HepG2 (cell line): ENCODE results near the gene RXFP1. TPM values are rescaled to one million over a fixed set of nuclear protein-coding genes. Genes with fewer than 3 reads are reported as not detected.

Source experiments
- ATAC-seq: fragments of 200-7000 bp; cut with Tn5 transposase; 3 replicates; pipeline ENCODE4 v1.9.1; 2020; ENCODE audit warnings: mild to moderate bottlenecking, moderate library complexity
- BruUV-seq: library from RNA; stranded (reverse); fragments of 400-500 nt; replicated peaks from 2 replicates; lab custom pipeline; 2021; lab: Mats Ljungman, UMichigan
- CTCF ChIA-PET: fragments of 300-600 bp; formaldehyde crosslinking; extraction: SDS; loops from one replicate; lab custom pipeline; 2021; ENCODE audit warnings: low total read pairs, inconsistent platforms, low intra/inter-chr PET ratio; lab: Yijun Ruan, JAX
- POLR2A ChIA-PET: fragments of 350-600 bp; sonication (Branson Sonifier 250); formaldehyde crosslinking; loops from one replicate; lab custom pipeline; 2020; ENCODE audit warnings: antibody characterized with exemption, inconsistent platforms; lab: Yijun Ruan, JAX
- DNase-seq: peaks from one replicate; pipeline ENCODE4 v3.0.0-alpha.2; 2015; ENCODE audit warnings: low spot score
- FAIRE-seq: peaks from 3 replicates; lab custom pipeline; 2011; peaks lifted over from hg19 to GRCh38; lab: Jason Lieb, UNC
- H2AFZ ChIP-seq: one replicate; pipeline ENCODE4 v1.6.1; 2011; ENCODE audit warnings: low read length, inconsistent platforms
- H3K27ac ChIP-seq: fragments of 300-600 bp; 3 replicates; pipeline ENCODE4 v1.8.0; 2011; ENCODE audit warnings: mixed run types, mild to moderate bottlenecking, mixed read lengths, low read length, inconsistent platforms; ENCODE audit not compliant: insufficient read depth; ENCODE audit errors: extremely low read length
- H3K27me3 ChIP-seq, 2 experiments: fragments of 200-600 bp in 1 of 2; 2 replicates in 1 of 2; 3 replicates in 1 of 2; pipeline versions ENCODE4 v1.6.0 to v1.8.0; 2011; ENCODE audit warnings: low read length in 2 of 2, mild to moderate bottlenecking in 2 of 2, moderate library complexity in 2 of 2, inconsistent platforms in 1 of 2; ENCODE audit not compliant: insufficient read depth in 2 of 2, control insufficient read depth in 1 of 2
- H3K36me3 ChIP-seq, 2 experiments: fragments of 200-600 bp in 1 of 2; replicated peaks in 1 of 2; 2 replicates in 1 of 2; 3 replicates in 1 of 2; pipeline versions ENCODE4 v1.5.1 to v1.8.0; 2011; ENCODE audit warnings: low read length in 2 of 2, inconsistent platforms in 1 of 2; ENCODE audit not compliant: insufficient read depth in 2 of 2, control insufficient read depth in 1 of 2
- H3K4me1 ChIP-seq: 2 replicates; pipeline ENCODE4 v1.5.1; 2012; ENCODE audit warnings: low read length, inconsistent platforms; ENCODE audit not compliant: insufficient read depth
- H3K4me2 ChIP-seq: 2 replicates; pipeline ENCODE4 v1.6.0; 2011; ENCODE audit warnings: low read depth, low read length, inconsistent platforms
- H3K4me3 ChIP-seq, 3 experiments: fragments of 200-600 bp in 1 of 3; sonication (generic), shearing (Covaris generic) in 1 of 3; replicated peaks in 1 of 3; 2 replicates each; pipeline ENCODE4 v1.5.1; 2011 to 2016; ENCODE audit warnings: low read length in 3 of 3, inconsistent platforms in 2 of 3, low read depth in 2 of 3, mild to moderate bottlenecking in 2 of 3, control low read depth in 1 of 3, mixed read lengths in 1 of 3; ENCODE audit not compliant: insufficient read depth in 1 of 3
- H3K79me2 ChIP-seq: one replicate; pipeline ENCODE4 v1.6.1; 2011; ENCODE audit warnings: low read length, inconsistent platforms; ENCODE audit not compliant: insufficient read depth
- H3K9ac ChIP-seq: 2 replicates; pipeline ENCODE4 v1.6.0; 2011; ENCODE audit warnings: mild to moderate bottlenecking, low read depth, low read length, inconsistent platforms; ENCODE audit not compliant: insufficient read depth
- H3K9me3 ChIP-seq: 2 replicates; pipeline ENCODE4 v1.5.1; 2012; ENCODE audit warnings: mild to moderate bottlenecking, low read length
- H4K20me1 ChIP-seq: 2 replicates; pipeline ENCODE4 v1.6.0; 2011; ENCODE audit warnings: inconsistent platforms, mild to moderate bottlenecking, low read length, moderate library complexity; ENCODE audit not compliant: insufficient read depth
- ARID2 ChIP-seq: sonication (generic); formaldehyde crosslinking; IDR thresholded peaks from 2 replicates; pipeline ENCODE4 v1.8.1; 2022; ENCODE audit warnings: mild to moderate bottlenecking, missing genetic modification reagents, borderline replicate concordance
- CCDC6 ChIP-seq: sonication (generic); formaldehyde crosslinking; IDR thresholded peaks from 2 replicates; pipeline ENCODE4 v1.8.1; 2022; ENCODE audit warnings: mild to moderate bottlenecking, missing genetic modification reagents, moderate library complexity
- DNMT1 ChIP-seq: sonication (generic); formaldehyde crosslinking; IDR thresholded peaks from 2 replicates; pipeline ENCODE4 v1.5.1; 2020; ENCODE audit warnings: mild to moderate bottlenecking, missing genetic modification reagents
- DRAP1 ChIP-seq: IDR thresholded peaks from 2 replicates; pipeline ENCODE4 v1.6.1; 2016; ENCODE audit warnings: missing genetic modification reagents, missing compliant biosample characterization
- E2F2 ChIP-seq: sonication (generic); formaldehyde crosslinking; IDR thresholded peaks from 2 replicates; pipeline ENCODE4 v1.4.0; 2020; ENCODE audit warnings: missing genetic modification reagents, borderline replicate concordance
- FOXO4 ChIP-seq: sonication (generic); formaldehyde crosslinking; conservative IDR thresholded peaks from 2 replicates; pipeline ENCODE4 v1.8.1; 2023; ENCODE audit warnings: missing genetic modification reagents
- GABPB1 ChIP-seq: IDR thresholded peaks from 2 replicates; pipeline ENCODE4 v1.6.1; 2016; ENCODE audit warnings: mild to moderate bottlenecking, missing genetic modification reagents, moderate library complexity, missing compliant biosample characterization
- HCFC1 ChIP-seq: fragments of 150-350 bp; IDR thresholded peaks from 2 replicates; pipeline ENCODE4 v1.6.1; 2014; ENCODE audit warnings: low read depth, low read length
- HNRNPK ChIP-seq: fragments of 200-400 bp; formaldehyde crosslinking; IDR thresholded peaks from 2 replicates; pipeline ENCODE4 v1.6.1; 2018; ENCODE audit warnings: low read length, low read depth, moderate library complexity, mild to moderate bottlenecking; ENCODE audit not compliant: poor library complexity, severe bottlenecking
- HOXA3 ChIP-seq: sonication (generic); formaldehyde crosslinking; IDR thresholded peaks from 2 replicates; pipeline ENCODE4 v1.5.0; 2020; ENCODE audit warnings: missing genetic modification reagents
- MED13 ChIP-seq: sonication (generic); formaldehyde crosslinking; IDR thresholded peaks from 2 replicates; pipeline ENCODE4 v1.5.0; 2020; ENCODE audit warnings: missing genetic modification reagents
- MTA1 ChIP-seq: sonication (generic); formaldehyde crosslinking; IDR thresholded peaks from 2 replicates; pipeline ENCODE4 v1.4.0; 2020; ENCODE audit warnings: missing genetic modification reagents, mild to moderate bottlenecking, borderline replicate concordance
- NKX3-1 ChIP-seq: sonication (generic); formaldehyde crosslinking; IDR thresholded peaks from 2 replicates; pipeline ENCODE4 v1.5.0; 2020; ENCODE audit warnings: missing genetic modification reagents
- RNF2 ChIP-seq: fragments of 450-650 bp; conservative IDR thresholded peaks from 2 replicates; pipeline ENCODE4 v1.6.1; 2016; ENCODE audit warnings: low read depth
- THAP9 ChIP-seq: sonication (generic); formaldehyde crosslinking; IDR thresholded peaks from 2 replicates; pipeline ENCODE4; 2020; ENCODE audit warnings: missing genetic modification reagents, mild to moderate bottlenecking, borderline replicate concordance
- ZFAT ChIP-seq: sonication (generic); formaldehyde crosslinking; conservative IDR thresholded peaks from 2 replicates; pipeline ENCODE4 v1.8.1; 2023; ENCODE audit warnings: missing genetic modification reagents, inconsistent platforms
- ZNF274 ChIP-seq: sonication (generic); formaldehyde crosslinking; IDR thresholded peaks from 2 replicates; pipeline ENCODE4 v1.5.1; 2020; ENCODE audit warnings: mild to moderate bottlenecking, missing genetic modification reagents
- ZNF740 ChIP-seq: sonication (generic); formaldehyde crosslinking; IDR thresholded peaks from 2 replicates; pipeline ENCODE4 v1.4.0; 2020; ENCODE audit warnings: missing genetic modification reagents
- ZSCAN12 ChIP-seq: sonication (generic); formaldehyde crosslinking; IDR thresholded peaks from 2 replicates; pipeline ENCODE4 v1.9.0; 2021; ENCODE audit warnings: mild to moderate bottlenecking, missing genetic modification reagents
- ZSCAN9 ChIP-seq: IDR thresholded peaks from 2 replicates; pipeline ENCODE4 v1.6.1; 2016; ENCODE audit warnings: borderline replicate concordance
- whole genome bisulfite sequencing: methylation state at CpG from one replicate; pipeline ENCODE4 v1.1.6; 2017; ENCODE audit warnings: low lambda C conversion rate; 5-methylcytosine and 5-hydroxymethylcytosine counted together
- in situ Hi-C: cut with HindIII; loops from 2 replicates; pipeline ENCODE4 v1.10.0; 2017; ENCODE audit warnings: low pct_unique_long_range_greater_than_20kb; ENCODE audit not compliant: extremely low pct_ligation_motif_present
- intact Hi-C: fragments of 100-400 bp; cut with micrococcal nuclease; formaldehyde crosslinking; loops from one replicate; pipeline ENCODE4 v1.10.0; 2022; ENCODE audit not compliant: unreplicated experiment
- polyA plus RNA-seq, 8 experiments: library from polyadenylated mRNA; depleted of rRNA in 3 of 8; stranded (reverse) in 7 of 8; unstranded in 1 of 8; fragments of >200 nt; fragmentation: Illumina TruSeq in 4 of 8; extraction: Trizol in 4 of 8; gene quantifications; 2 replicates each; pipeline versions ENCODE4 v1.2.1 to v1.2.3, GENCODE V29; 2011 to 2016; ENCODE audit warnings: low read depth in 4 of 8, missing spikeins in 1 of 8, mixed read lengths in 1 of 8; ENCODE audit not compliant: insufficient read depth in 1 of 8
- total RNA-seq, 5 experiments: library from RNA; depleted of rRNA; stranded (reverse); fragments of >200 nt; fragmentation: Illumina TruSeq; extraction: Trizol; gene quantifications; 2 replicates each; pipeline ENCODE4 v1.2.3, GENCODE V29; 2016; ENCODE audit warnings: low read depth in 1 of 5

RXFP1 gene
- total and polyA plus RNA-seq, 2 of the 13 experiments (the other 11 are each of a cell fraction or from before 2014, with no cell fraction given), result not detected

- CTCF ChIA-PET, result no interaction called here
- TF ChIP-seq MED13 (CRISPR knock-in tag) (no peak), ZSCAN12 (CRISPR knock-in tag) (no peak), DNMT1 (CRISPR knock-in tag) (no peak), ZFAT (CRISPR knock-in tag) (no peak), ZNF740 (CRISPR knock-in tag) (no peak), GABPB1 (CRISPR knock-in tag) (no peak), NKX3-1 (CRISPR knock-in tag) (no peak), ZNF274 (CRISPR knock-in tag) (no peak), MTA1 (CRISPR knock-in tag) (no peak), DRAP1 (CRISPR knock-in tag) (no peak), HCFC1 (no peak), CCDC6 (CRISPR knock-in tag) (no peak), ARID2 (CRISPR knock-in tag) (no peak), HOXA3 (no peak), ZSCAN9 (CRISPR knock-in tag) (no peak), HNRNPK (no peak), RNF2 (no peak), FOXO4 (no peak), THAP9 (CRISPR knock-in tag) (no peak), E2F2 (CRISPR knock-in tag) (no peak)
- TF ChIP-seq, all 625 proteins: peak for 0
- ATAC-seq (no peak), DNase-seq (no peak), FAIRE-seq (no peak)
- Histone ChIP-seq H3K36me3 (no peaks in the 10 kb centered on the region), H3K79me2 (no peaks in the 10 kb centered on the region), H4K20me1 (no peaks in the 10 kb centered on the region), H3K4me1 (no peaks in the 10 kb centered on the region), H3K9me3 (no peaks in the 10 kb centered on the region), H2AFZ (no peak overlapping the region), H3K9ac (no peak overlapping the region), H3K4me2 (no peak overlapping the region), H3K27ac (no peak overlapping the region), H3K27me3 (no peaks in the 10 kb centered on the region), H3K4me3 (no peak overlapping the region)
- 57% methylated on average over 1 of the region's 1 CpG for WGBS
- POLR2A ChIA-PET, result no interaction called here
- intact Hi-C loops, result no loop called here
- BruUV-seq, result no TSS peak
- in situ Hi-C loops, result loop anchor here (25.0 kb wide), 1 partner anchor 626 kb away; no protein-coding TSS in a partner anchor
Measured at GRCh38 chr4:158613046-158613445, 91.4 kb downstream of the RXFP1 start.
